Progenitor cell of endocrine pancreas (in vitro differentiated cells): ENCODE results near the gene RNF220. TPM values are rescaled to one million over a fixed set of nuclear protein-coding genes. Genes with fewer than 3 reads are reported as not detected.

Experiments used
- DNase-seq: peaks from one replicate; pipeline ENCODE4 v3.0.0; 2021; ENCODE audit warnings: low spot score; ENCODE audit not compliant: unreplicated experiment
- H3K27ac Mint-ChIP-seq: 2 replicates; pipeline ENCODE4 v1.8.0; 2021; ENCODE audit warnings: mild to moderate bottlenecking, moderate library complexity, mixed read lengths
- H3K27me3 Mint-ChIP-seq: 2 replicates; pipeline ENCODE4 v1.8.0; 2021; ENCODE audit warnings: mixed read lengths
- H3K36me3 Mint-ChIP-seq: 2 replicates; pipeline ENCODE4 v1.8.0; 2022; ENCODE audit warnings: mixed read lengths; ENCODE audit not compliant: insufficient read depth
- H3K4me1 Mint-ChIP-seq: 2 replicates; pipeline ENCODE4 v1.8.0; 2021; ENCODE audit warnings: low read depth, mixed read lengths
- H3K4me3 Mint-ChIP-seq: 2 replicates; pipeline ENCODE4 v1.8.0; 2021; ENCODE audit warnings: low read depth, mild to moderate bottlenecking, moderate library complexity, mixed read lengths
- H3K9me3 Mint-ChIP-seq: 2 replicates; pipeline ENCODE4 v1.8.0; 2021; ENCODE audit warnings: low read depth, mixed read lengths
- CTCF ChIP-seq: fragments of 200-600 bp; sonication (generic); IDR thresholded peaks from one replicate; pipeline ENCODE4 v1.5.0; 2021; ENCODE audit warnings: antibody characterized with exemption, mild to moderate bottlenecking; ENCODE audit not compliant: unreplicated experiment
- total RNA-seq: library from RNA; stranded (reverse); gene quantifications from 2 replicates; pipeline ENCODE4 v1.2.1, GENCODE V29; 2021

The RNF220 gene
- total RNA-seq, 1 donor from 2014 or later = 85.9 TPM

DNA sequence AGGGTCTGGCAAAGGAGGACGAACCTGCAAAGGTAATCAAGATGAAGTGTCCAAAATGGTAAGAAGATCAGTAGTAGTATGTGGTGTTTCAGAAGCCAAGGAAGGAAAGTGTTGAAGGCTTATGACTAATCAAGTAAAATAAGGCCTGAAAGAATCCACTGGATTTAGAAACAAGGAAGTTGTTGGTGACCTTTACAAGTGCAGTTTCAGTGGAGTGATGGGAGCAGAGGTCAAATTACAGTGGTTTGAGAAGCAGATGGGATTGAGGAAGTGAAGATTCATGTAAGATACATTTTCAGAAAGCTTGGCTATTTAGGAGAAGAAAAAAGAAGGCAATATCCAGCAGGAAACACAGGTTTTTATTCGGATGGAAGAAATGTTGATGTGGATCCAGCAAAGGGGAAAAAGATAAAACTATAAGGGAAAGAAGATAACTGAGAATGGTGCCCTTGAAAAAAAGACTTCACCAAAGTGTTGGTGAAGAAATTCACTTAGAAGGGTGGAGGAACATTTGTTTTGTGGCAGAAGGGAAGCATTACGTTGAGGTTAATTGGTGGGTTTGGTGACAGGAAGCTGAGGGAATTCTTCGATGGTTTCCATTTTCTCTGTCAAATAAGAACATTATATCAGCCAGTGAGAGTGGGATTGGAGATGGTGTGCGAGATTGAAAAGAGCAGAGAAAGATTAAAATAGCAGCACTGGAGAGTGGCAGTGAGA lies 271.6 kb downstream of the RNF220 start:
- Mint-ChIP-seq H3K27me3 (no peaks in the 10 kb centered on the region), H3K27ac (no peak overlapping the region), H3K36me3 (peaks cover 7% of the 10 kb centered on the region), H3K4me3 (no peak overlapping the region), H3K9me3 (no peaks in the 10 kb centered on the region), H3K4me1 (peaks cover 17% of the 10 kb centered on the region)
- DNase-seq = no peak
- TF ChIP-seq CTCF = no peak

- DNase-seq = no peak
- H3K27ac Mint-ChIP-seq = no peak overlapping the region
- H3K27me3 Mint-ChIP-seq = no peaks in the 10 kb centered on the region
- peaks cover 22% of the 10 kb centered on the region for H3K4me1 Mint-ChIP-seq
- H3K4me3 Mint-ChIP-seq = no peak overlapping the region
- peaks cover 5% of the 10 kb centered on the region for H3K36me3 Mint-ChIP-seq
- H3K9me3 Mint-ChIP-seq = no peaks in the 10 kb centered on the region
- TF ChIP-seq CTCF = peak; percentile 67
These were observed 272.2 kb downstream of the RNF220 start for GRCh38 chr1:44677201-44677766.

- Mint-ChIP-seq H3K27ac (no peak overlapping the region), H3K4me1 (peaks cover 22% of the 10 kb centered on the region), H3K9me3 (no peaks in the 10 kb centered on the region), H3K36me3 (peaks cover 5% of the 10 kb centered on the region), H3K27me3 (no peaks in the 10 kb centered on the region), H3K4me3 (no peak overlapping the region)
- no peak for TF ChIP-seq CTCF
- DNase-seq = no peak
These were observed 273.1 kb downstream of the RNF220 start for GRCh38 chr1:44678120-44678519.

DNA sequence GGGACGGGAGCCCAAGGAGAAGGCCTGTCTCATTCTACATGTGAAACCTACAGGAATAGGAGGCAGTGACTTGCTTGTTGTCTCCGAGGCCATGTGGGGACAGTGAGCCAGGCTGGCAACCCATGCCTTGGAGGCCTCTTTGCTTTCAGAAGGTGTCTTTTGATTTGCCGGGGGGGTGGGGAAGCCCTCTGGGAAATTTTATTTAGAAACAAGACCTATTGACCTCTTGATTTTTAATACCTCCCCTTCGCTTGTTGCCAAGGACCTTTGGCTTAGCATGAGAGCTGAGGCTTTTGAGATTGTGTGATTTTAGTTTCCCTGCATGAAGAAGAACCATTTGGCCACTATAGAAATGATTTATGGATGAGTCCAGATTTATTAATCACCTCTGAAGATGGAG lies 273.6 kb downstream of the RNF220 start:
- no peaks in the 10 kb centered on the region for H3K27me3 Mint-ChIP-seq
- H3K4me1 Mint-ChIP-seq = peaks cover 17% of the 10 kb centered on the region
- no peak overlapping the region for H3K4me3 Mint-ChIP-seq
- H3K9me3 Mint-ChIP-seq = no peaks in the 10 kb centered on the region
- DNase-seq = no peak
- peaks cover 5% of the 10 kb centered on the region for H3K36me3 Mint-ChIP-seq
- no peak overlapping the region for H3K27ac Mint-ChIP-seq
- TF ChIP-seq CTCF = no peak

- Mint-ChIP-seq H3K4me3 (no peak overlapping the region), H3K9me3 (no peaks in the 10 kb centered on the region), H3K27me3 (no peaks in the 10 kb centered on the region), H3K36me3 (peaks cover 5% of the 10 kb centered on the region), H3K4me1 (peaks cover 17% of the 10 kb centered on the region), H3K27ac (no peak overlapping the region)
- TF ChIP-seq CTCF = no peak
- DNase-seq = no peak
These were observed 274.4 kb downstream of the RNF220 start for GRCh38 chr1:44679468-44679867.
